Fibroblast of mammary gland (primary cell): Measurements from ENCODE around the gene CADM1.

ENCODE experiments used
- DNase-seq: peaks from one replicate; pipeline ENCODE4 v3.0.0-alpha.2; 2010; ENCODE audit warnings: low read depth
- H3K4me3 ChIP-seq: 2 replicates; pipeline ENCODE4 v1.5.1; 2011; ENCODE audit warnings: low read depth, mild to moderate bottlenecking, low read length, moderate library complexity; ENCODE audit not compliant: control insufficient read depth
- TF ChIP-seq, protein P1 (sequence below): conservative IDR thresholded peaks from 2 replicates; pipeline ENCODE4 v1.5.1; 2011; ENCODE audit warnings: low read depth, low read length, inconsistent platforms; ENCODE audit not compliant: control insufficient read depth, insufficient read depth

CADM1 gene

DNA sequence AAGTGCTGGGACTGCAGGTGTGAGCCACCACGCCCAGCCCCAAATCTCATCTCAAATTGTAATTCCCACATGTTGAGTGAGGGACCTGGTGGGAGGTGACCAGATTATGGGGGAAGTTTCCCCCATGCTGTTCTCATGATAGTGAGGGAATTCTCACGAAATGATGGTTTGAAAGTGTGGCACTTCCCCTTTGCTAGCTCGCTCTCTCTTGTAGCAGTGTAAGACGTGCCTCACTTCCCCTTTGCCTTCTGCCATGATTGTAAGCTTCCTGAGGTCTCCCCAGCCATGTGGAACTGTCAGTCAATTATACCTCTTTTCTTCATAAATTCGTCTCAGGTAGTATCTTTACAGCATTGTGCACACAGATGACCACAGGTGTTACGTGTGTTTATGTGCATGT is 357.8 kb downstream of the CADM1 start:
- TF ChIP-seq, protein P1, sequence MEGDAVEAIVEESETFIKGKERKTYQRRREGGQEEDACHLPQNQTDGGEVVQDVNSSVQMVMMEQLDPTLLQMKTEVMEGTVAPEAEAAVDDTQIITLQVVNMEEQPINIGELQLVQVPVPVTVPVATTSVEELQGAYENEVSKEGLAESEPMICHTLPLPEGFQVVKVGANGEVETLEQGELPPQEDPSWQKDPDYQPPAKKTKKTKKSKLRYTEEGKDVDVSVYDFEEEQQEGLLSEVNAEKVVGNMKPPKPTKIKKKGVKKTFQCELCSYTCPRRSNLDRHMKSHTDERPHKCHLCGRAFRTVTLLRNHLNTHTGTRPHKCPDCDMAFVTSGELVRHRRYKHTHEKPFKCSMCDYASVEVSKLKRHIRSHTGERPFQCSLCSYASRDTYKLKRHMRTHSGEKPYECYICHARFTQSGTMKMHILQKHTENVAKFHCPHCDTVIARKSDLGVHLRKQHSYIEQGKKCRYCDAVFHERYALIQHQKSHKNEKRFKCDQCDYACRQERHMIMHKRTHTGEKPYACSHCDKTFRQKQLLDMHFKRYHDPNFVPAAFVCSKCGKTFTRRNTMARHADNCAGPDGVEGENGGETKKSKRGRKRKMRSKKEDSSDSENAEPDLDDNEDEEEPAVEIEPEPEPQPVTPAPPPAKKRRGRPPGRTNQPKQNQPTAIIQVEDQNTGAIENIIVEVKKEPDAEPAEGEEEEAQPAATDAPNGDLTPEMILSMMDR = no peak
- no peak overlapping the region for H3K4me3 ChIP-seq
- DNase-seq = no peak

DNA sequence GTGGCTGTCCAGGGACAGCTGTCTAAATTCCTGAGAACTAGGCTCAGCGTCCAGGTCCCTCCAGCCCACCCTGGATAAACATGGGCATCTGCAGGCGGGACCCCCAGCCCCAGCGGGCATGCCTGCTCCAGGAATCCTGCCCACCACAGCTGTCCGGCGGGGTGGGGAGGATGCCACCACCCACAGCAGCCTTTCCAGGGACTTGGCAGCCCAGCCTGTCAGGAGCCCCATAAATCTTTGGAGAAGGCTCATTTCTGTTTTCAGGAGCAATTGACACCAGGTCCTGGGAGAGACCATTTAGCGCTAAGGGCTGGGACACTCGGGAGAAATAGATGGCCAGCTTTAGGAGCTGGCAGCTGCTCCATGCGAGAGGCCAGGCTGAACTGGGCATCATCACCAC is 358.9 kb downstream of the CADM1 start:
- H3K4me3 ChIP-seq = no peak overlapping the region
- no peak for DNase-seq
- TF ChIP-seq, protein P1 = no peak

DNA sequence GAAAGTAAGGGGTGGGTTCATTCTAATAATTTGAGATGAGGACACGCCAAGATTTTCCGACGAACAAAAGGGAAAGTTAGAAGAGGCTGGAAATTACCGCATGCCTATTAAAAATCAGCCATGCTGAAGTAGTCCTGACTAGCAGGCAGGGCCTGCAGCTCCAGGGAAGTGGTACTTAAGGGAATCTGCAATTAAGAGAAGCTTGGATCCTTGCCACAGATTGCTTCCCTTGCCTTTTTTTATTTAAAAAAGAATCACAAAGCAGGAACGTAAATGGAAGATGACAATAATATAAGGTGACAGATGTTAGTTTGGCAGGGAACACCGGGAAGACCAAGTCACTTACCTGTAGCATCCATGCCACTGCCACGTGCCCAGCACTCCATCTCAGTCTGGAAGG is 359.3 kb downstream of the CADM1 start:
- TF ChIP-seq, protein P1 = no peak
- H3K4me3 ChIP-seq = no peak overlapping the region
- no peak for DNase-seq

DNA sequence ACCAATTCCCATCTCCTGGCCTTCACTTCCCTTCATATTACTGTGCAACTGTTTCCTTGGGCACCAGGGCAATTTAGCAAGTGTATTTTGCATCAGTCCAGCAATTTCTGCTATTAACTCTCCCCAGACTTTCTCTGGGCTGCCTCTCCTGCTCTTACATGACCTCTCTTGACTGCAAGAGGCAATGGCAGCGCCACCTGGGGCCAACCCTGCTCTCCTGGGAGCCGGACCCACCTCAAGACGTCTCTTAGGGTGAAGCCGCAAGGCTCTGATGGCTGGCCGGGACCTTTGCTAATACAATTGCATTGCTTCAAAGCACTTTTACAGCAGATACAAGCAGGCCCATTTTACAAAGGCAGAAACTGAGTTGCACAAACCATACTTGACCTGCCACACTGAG is 360.2 kb downstream of the CADM1 start:
- no peak overlapping the region for H3K4me3 ChIP-seq
- TF ChIP-seq, protein P1 = no peak
- DNase-seq = no peak

DNA sequence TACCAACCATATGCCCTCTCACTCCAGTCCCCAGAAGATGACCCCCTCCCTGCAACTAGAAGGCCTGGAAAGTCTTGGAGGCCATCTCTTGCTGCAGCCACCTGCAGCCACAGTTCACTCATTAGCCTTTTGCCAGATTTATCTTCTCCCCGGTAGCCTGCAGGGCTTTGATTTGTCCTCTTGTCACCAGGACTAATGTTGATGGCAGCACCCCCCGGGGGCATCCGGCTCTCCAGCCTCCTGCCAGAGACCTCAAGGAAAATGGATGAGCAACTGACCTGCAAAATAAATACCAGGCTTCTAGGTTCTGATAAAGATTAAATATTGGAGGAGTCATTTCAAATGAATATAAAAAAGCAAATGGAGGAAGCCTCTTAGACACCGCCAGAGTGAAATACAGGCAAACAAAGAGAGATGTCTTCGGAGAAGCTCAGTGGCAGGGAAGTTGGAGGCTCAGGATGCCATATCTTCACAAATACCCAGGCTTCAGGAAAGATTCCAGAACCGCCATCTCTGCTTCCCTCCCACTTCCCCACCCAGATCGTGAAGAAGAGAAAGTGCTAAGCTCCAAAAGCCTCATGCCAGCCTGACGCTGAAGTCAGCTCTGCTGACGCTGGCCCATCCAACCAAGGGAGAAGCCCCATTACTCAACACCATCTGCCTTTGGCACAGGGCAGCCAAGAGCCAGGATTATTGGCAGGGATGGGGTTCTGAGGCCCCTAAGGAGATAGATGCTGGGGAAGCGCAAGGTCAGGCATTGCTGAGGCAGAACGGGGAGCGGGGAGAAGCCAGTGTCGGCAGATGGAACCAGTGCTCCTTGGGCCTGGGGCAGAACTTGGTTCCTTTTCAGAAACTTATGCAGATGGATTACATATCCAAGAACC is 362.7 kb downstream of the CADM1 start:
- TF ChIP-seq, protein P1 = no peak
- no peak overlapping the region for H3K4me3 ChIP-seq
- DNase-seq = no peak

DNA sequence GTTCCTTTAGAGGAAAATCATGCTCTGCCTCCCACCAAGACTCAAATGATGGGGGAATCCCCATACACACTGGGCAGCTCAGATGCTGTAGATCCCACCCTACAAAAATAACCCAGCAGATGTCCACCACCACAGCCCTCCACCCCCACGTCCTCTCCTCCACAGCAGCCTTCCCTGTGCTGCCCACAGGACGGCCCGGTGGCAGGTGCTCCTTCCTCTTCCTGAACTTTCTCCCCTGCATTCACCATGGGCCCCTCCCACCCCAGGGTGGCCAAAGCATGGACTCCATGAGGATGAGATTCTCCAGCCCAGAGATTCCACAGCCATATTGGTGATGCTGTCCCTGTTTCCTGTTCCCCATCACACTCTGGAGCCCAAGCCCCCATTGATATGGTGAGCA is 368.3 kb downstream of the CADM1 start:
- DNase-seq = no peak
- H3K4me3 ChIP-seq = no peak overlapping the region
- TF ChIP-seq, protein P1 = no peak
